Measurements from ENCODE around the gene C3orf70. TPM values are rescaled to one million over a fixed set of nuclear protein-coding genes. Genes with fewer than 3 reads are reported as not detected.

The C3orf70 gene
- total and polyA plus RNA-seq, 11 donors = 0.53 to 2.9 (median 2.0) TPM

GRCh38 chr3:185037801-185038200 lies 115.1 kb downstream of the C3orf70 start:
- Histone ChIP-seq H3K9me3 (peaks cover 0 to 20% (median 6%) of the 10 kb centered on the region in 12 donors), H3K27ac (no peak overlapping the region), H3K4me3 (no peak overlapping the region), H3K36me3 (no peaks in the 10 kb centered on the region), H3K4me1 (peaks cover 0 to 13% (median 4%) of the 10 kb centered on the region in 12 donors), H3K27me3 (no peaks in the 10 kb centered on the region)
- DNase-seq (no peak), ATAC-seq (no peak)
- WGBS, 4 donors = 89 to 94% (median 92%) methylated on average over 1 of the region's 1 CpG
- TF ChIP-seq POLR2A (IDR thresholded peaks at IDR 0.05) = no peak
- TF ChIP-seq, protein P1, sequence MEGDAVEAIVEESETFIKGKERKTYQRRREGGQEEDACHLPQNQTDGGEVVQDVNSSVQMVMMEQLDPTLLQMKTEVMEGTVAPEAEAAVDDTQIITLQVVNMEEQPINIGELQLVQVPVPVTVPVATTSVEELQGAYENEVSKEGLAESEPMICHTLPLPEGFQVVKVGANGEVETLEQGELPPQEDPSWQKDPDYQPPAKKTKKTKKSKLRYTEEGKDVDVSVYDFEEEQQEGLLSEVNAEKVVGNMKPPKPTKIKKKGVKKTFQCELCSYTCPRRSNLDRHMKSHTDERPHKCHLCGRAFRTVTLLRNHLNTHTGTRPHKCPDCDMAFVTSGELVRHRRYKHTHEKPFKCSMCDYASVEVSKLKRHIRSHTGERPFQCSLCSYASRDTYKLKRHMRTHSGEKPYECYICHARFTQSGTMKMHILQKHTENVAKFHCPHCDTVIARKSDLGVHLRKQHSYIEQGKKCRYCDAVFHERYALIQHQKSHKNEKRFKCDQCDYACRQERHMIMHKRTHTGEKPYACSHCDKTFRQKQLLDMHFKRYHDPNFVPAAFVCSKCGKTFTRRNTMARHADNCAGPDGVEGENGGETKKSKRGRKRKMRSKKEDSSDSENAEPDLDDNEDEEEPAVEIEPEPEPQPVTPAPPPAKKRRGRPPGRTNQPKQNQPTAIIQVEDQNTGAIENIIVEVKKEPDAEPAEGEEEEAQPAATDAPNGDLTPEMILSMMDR (IDR thresholded peaks at IDR 0.05) = no peak
- intact Hi-C loops (cut with DNase I) = no loop called here

DNA sequence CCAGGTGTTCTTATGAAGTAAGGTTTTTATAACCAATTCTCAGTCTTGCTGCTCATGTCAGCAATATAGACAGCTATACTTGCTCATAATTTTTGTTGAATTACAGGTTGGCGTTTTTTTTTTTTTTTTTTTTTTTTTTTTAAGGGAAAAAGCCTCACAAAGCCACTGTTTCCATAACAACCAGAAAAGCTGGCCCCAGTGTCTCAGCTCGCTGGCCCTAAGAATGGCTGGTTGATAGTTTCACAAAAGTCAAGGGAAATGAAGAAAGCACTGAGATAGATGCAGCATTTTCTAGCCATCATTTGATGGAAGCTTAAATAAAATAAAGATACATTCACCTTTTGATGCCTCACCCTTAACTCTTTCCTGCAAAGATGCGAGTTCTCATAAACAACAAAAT lies 121.9 kb downstream of the C3orf70 start:
- intact Hi-C loops (cut with DNase I) = no loop called here
- Histone ChIP-seq H3K9me3 (peaks cover 0 to 2% (median 0%) of the 10 kb centered on the region in 12 donors), H3K27me3 (no peaks in the 10 kb centered on the region), H3K4me3 (no peak overlapping the region), H3K36me3 (peaks cover 0 to 37% (median 21%) of the 10 kb centered on the region in 9 donors), H3K4me1 (no peaks in the 10 kb centered on the region), H3K27ac (no peak overlapping the region)
- TF ChIP-seq, protein P1 (IDR thresholded peaks at IDR 0.05) = no peak
- TF ChIP-seq POLR2A (IDR thresholded peaks at IDR 0.05) = no peak
- 92 to 98% (median 95%) methylated on average over 3 of the region's 3 CpGs for WGBS, 4 donors
- DNase-seq (no peak), ATAC-seq (no peak)

DNA sequence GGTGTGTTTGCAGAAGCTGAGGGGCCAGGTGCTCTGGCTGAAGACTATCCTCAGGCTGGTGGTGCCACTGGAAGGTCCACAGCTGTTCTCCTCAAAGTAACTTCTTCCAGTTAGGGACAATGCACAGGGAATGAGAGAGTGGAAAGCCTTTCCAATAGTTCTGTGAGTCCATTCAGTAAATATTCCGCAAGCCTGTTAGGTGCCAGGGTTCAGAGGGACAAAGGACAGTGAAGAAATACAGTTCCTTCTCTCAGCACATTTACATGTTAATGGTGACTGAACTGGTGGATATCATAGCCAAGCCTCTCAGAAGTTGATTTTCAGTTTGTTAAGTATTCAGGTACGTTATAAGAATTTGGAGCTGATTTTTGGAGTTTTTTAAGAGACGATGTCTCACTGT lies 122.5 kb downstream of the C3orf70 start:
- no peaks in the 10 kb centered on the region for H3K27me3 ChIP-seq
- DNase-seq (no peak), ATAC-seq (no peak)
- peaks cover 0 to 42% (median 21%) of the 10 kb centered on the region in 9 donors for H3K36me3 ChIP-seq
- TF ChIP-seq POLR2A (IDR thresholded peaks at IDR 0.05) = no peak
- TF ChIP-seq, protein P1 (IDR thresholded peaks at IDR 0.05) = no peak
- H3K9me3 ChIP-seq = no peaks in the 10 kb centered on the region
- intact Hi-C loops (cut with DNase I) = no loop called here
- H3K27ac ChIP-seq = no peak overlapping the region
- H3K4me1 ChIP-seq = peaks cover 0 to under 1% (median 0%) of the 10 kb centered on the region in 12 donors
- WGBS, 4 donors = 93 to 98% (median 97%) methylated on average over 3 of the region's 3 CpGs
- no peak overlapping the region for H3K4me3 ChIP-seq

DNA sequence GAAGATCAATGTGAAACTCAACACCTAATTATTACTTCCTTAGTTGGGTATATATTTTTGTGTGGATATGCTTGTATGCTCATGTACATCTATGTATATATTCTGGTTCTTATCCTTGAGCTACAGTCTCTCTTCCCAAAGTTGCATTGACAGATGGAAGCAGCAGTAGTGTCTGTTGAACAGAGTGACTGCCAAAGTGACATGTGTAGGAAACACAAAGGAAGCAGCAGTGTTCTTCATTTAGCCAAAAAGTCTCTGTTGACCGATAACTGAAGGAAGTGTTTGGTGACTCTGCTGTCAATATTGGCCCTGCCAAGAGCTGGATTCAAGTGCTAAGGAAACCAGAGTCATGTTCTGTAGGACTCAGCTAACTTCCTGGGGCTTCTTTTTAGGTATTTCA lies 123.8 kb downstream of the C3orf70 start:
- H3K9me3 ChIP-seq = no peaks in the 10 kb centered on the region
- DNase-seq = no peak
- no peak overlapping the region for H3K4me3 ChIP-seq
- no peak for ATAC-seq
- intact Hi-C loops (cut with DNase I) = no loop called here
- no peak overlapping the region for H3K27ac ChIP-seq
- no peaks in the 10 kb centered on the region for H3K27me3 ChIP-seq
- TF ChIP-seq POLR2A (IDR thresholded peaks at IDR 0.05) = no peak
- TF ChIP-seq, protein P1 (IDR thresholded peaks at IDR 0.05) = no peak
- H3K36me3 ChIP-seq = peaks cover 0 to 53% (median 27%) of the 10 kb centered on the region in 9 donors
- peaks cover 0 to 8% (median 0%) of the 10 kb centered on the region in 12 donors for H3K4me1 ChIP-seq
- WGBS, 4 donors = 40 to 52% (median 44%) methylated on average over 1 of the region's 1 CpG

Measured in heart left ventricle (tissue), 16 donors.